Neural cell (in vitro differentiated cells): ENCODE measurements around the gene PIK3C2G. TPM values are rescaled to one million over a fixed set of nuclear protein-coding genes. Genes with fewer than 3 reads are reported as not detected.
A peak's percentile ranks its signal among the peaks of the same experiment; 100 is the strongest.

Source experiments
- H2AFZ ChIP-seq: fragments of 200-600, 300-800 bp; sonication (generic), shearing (Covaris generic); 2 replicates; pipeline ENCODE4 v1.6.0; 2014; ENCODE audit warnings: low read depth, mild to moderate bottlenecking, antibody characterized with exemption, low read length, moderate library complexity
- H3F3A ChIP-seq: fragments of 200-600 bp; shearing (Covaris generic); 2 replicates; pipeline ENCODE4 v1.6.1; 2016; ENCODE audit warnings: mild to moderate bottlenecking, moderate library complexity, mixed read lengths, antibody characterized with exemption, low read length; ENCODE audit not compliant: insufficient read depth, poor library complexity, severe bottlenecking
- H3K27ac ChIP-seq: fragments of 200-600, 300-800 bp; sonication (generic), shearing (Covaris generic); 2 replicates; pipeline ENCODE4 v1.5.1; 2014; ENCODE audit warnings: mild to moderate bottlenecking, low read length, moderate library complexity
- H3K27me3 ChIP-seq: fragments of 300-800, 200-600 bp; sonication (generic), shearing (Covaris generic); 2 replicates; pipeline ENCODE4 v1.6.0; 2014; ENCODE audit warnings: mild to moderate bottlenecking, low read depth, low read length, moderate library complexity; ENCODE audit not compliant: insufficient read depth
- H3K36me3 ChIP-seq: fragments of 300-800, 200-600 bp; sonication (generic), shearing (Covaris generic); 2 replicates; pipeline ENCODE4 v1.5.1; 2014; ENCODE audit warnings: mild to moderate bottlenecking, antibody characterized with exemption, low read length, moderate library complexity; ENCODE audit not compliant: insufficient read depth
- H3K4me2 ChIP-seq: fragments of 300-800, 200-600 bp; sonication (generic), shearing (Covaris generic); 2 replicates; pipeline ENCODE4 v1.6.0; 2014; ENCODE audit warnings: mild to moderate bottlenecking, low read length
- H3K4me3 ChIP-seq: fragments of 300-800, 200-600 bp; sonication (generic), shearing (Covaris generic); 2 replicates; pipeline ENCODE4 v1.5.1; 2014; ENCODE audit warnings: mild to moderate bottlenecking, low read length, moderate library complexity
- H3K79me2 ChIP-seq: fragments of 200-600 bp; shearing (Covaris generic); replicated peaks from 2 replicates; pipeline ENCODE4 v1.6.0; 2014; ENCODE audit warnings: mild to moderate bottlenecking, low read length, moderate library complexity; ENCODE audit not compliant: insufficient read depth
- H3K9ac ChIP-seq: fragments of 300-800, 200-600 bp; sonication (generic), shearing (Covaris generic); 2 replicates; pipeline ENCODE4 v1.6.1; 2016; ENCODE audit warnings: mild to moderate bottlenecking, low read length, mixed read lengths
- H3K9me2 ChIP-seq: fragments of 200-600 bp; shearing (Covaris generic); 2 replicates; pipeline ENCODE4 v1.6.1; 2016; ENCODE audit warnings: mild to moderate bottlenecking, low read length, mixed read lengths; ENCODE audit not compliant: insufficient read depth
- H3K9me3 ChIP-seq: fragments of 200-600, 300-800 bp; sonication (generic), shearing (Covaris generic); 2 replicates; pipeline ENCODE4 v1.6.1; 2016; ENCODE audit warnings: mild to moderate bottlenecking, mixed run types, low read length, moderate library complexity, mixed read lengths
- H4K20me1 ChIP-seq: fragments of 200-600 bp; shearing (Covaris generic); 2 replicates; pipeline ENCODE4 v1.6.1; 2016; ENCODE audit warnings: mild to moderate bottlenecking, mixed run types; ENCODE audit not compliant: insufficient read depth
- CTCF ChIP-seq: fragments of 450-650 bp; IDR thresholded peaks from 2 replicates; pipeline ENCODE4 v1.5.1; 2014; ENCODE audit warnings: antibody characterized with exemption, mild to moderate bottlenecking, moderate library complexity; ENCODE audit not compliant: poor library complexity, severe bottlenecking
- EP300 ChIP-seq: fragments of 450-650 bp; conservative IDR thresholded peaks from 2 replicates; pipeline ENCODE4 v1.6.1; 2014; ENCODE audit warnings: antibody characterized with exemption, mild to moderate bottlenecking, moderate library complexity; ENCODE audit not compliant: poor library complexity, severe bottlenecking
- EZH2 ChIP-seq: fragments of 200-600, 300-800 bp; shearing (Covaris generic), sonication (generic); IDR thresholded peaks from 2 replicates; pipeline ENCODE4 v1.6.1; 2014; ENCODE audit warnings: antibody characterized with exemption, low read length, borderline replicate concordance, mild to moderate bottlenecking; ENCODE audit not compliant: insufficient read depth, poor library complexity, severe bottlenecking
- MXI1 ChIP-seq: fragments of 450-650 bp; conservative IDR thresholded peaks from 2 replicates; pipeline ENCODE4 v1.6.1; 2014; ENCODE audit warnings: antibody characterized with exemption, mild to moderate bottlenecking; ENCODE audit not compliant: poor library complexity, severe bottlenecking
- POLR2AphosphoS5 ChIP-seq: IDR thresholded peaks from 2 replicates; pipeline ENCODE4 v1.6.1; 2012
- RAD21 ChIP-seq: fragments of 450-650 bp; conservative IDR thresholded peaks from 2 replicates; pipeline ENCODE4 v1.6.1; 2014; ENCODE audit warnings: antibody characterized with exemption, mild to moderate bottlenecking, moderate library complexity
- SMC3 ChIP-seq: fragments of 450-650 bp; conservative IDR thresholded peaks from 2 replicates; pipeline ENCODE4 v1.6.1; 2014; ENCODE audit warnings: antibody characterized with exemption, mild to moderate bottlenecking, moderate library complexity; ENCODE audit not compliant: poor library complexity
- TAF1 ChIP-seq: IDR thresholded peaks from 2 replicates; pipeline ENCODE4 v1.6.1; 2012; ENCODE audit warnings: low read depth
- polyA plus RNA-seq: library from polyadenylated mRNA; depleted of rRNA; stranded (reverse); fragments of >200 nt; gene quantifications from 2 replicates; pipeline ENCODE4 v1.2.3, GENCODE V29; 2014
- TF ChIP-seq, protein P1 (sequence below): IDR thresholded peaks from 2 replicates; pipeline ENCODE4 v1.6.1; 2012; ENCODE audit warnings: borderline replicate concordance

PIK3C2G gene
- polyA plus RNA-seq, 1 donor from 2014 or later, result not detected

DNA sequence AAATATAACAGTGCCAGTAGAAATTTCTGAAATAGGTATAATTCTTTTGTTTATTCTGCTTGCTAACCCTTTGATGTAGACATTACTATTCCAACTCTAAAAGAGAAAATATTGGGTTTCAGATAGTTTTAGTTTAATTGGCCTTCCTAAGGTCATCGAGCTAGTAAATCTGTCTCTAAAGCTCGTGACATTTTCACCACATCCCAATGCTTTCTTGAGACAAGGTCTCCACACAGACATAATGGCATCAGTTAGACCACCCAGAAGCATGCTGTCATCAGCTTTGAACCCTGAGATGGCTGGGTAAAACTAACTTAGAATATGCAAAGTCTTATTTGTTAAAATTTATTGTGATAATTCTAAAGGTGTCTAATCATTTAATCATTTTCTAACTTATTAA lies 52.0 kb downstream of the PIK3C2G start:
- Histone ChIP-seq H3F3A (no peaks in the 10 kb centered on the region), H3K4me3 (no peak overlapping the region)
- TF ChIP-seq MXI1, result no peak
- TF ChIP-seq, protein P1, sequence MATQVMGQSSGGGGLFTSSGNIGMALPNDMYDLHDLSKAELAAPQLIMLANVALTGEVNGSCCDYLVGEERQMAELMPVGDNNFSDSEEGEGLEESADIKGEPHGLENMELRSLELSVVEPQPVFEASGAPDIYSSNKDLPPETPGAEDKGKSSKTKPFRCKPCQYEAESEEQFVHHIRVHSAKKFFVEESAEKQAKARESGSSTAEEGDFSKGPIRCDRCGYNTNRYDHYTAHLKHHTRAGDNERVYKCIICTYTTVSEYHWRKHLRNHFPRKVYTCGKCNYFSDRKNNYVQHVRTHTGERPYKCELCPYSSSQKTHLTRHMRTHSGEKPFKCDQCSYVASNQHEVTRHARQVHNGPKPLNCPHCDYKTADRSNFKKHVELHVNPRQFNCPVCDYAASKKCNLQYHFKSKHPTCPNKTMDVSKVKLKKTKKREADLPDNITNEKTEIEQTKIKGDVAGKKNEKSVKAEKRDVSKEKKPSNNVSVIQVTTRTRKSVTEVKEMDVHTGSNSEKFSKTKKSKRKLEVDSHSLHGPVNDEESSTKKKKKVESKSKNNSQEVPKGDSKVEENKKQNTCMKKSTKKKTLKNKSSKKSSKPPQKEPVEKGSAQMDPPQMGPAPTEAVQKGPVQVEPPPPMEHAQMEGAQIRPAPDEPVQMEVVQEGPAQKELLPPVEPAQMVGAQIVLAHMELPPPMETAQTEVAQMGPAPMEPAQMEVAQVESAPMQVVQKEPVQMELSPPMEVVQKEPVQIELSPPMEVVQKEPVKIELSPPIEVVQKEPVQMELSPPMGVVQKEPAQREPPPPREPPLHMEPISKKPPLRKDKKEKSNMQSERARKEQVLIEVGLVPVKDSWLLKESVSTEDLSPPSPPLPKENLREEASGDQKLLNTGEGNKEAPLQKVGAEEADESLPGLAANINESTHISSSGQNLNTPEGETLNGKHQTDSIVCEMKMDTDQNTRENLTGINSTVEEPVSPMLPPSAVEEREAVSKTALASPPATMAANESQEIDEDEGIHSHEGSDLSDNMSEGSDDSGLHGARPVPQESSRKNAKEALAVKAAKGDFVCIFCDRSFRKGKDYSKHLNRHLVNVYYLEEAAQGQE, result no peak
- TF ChIP-seq SMC3, result no peak
- TF ChIP-seq POLR2AphosphoS5, result no peak
- no peak for TF ChIP-seq TAF1
- TF ChIP-seq EP300, result no peak
- TF ChIP-seq CTCF, result no peak
- no peak for TF ChIP-seq RAD21

DNA sequence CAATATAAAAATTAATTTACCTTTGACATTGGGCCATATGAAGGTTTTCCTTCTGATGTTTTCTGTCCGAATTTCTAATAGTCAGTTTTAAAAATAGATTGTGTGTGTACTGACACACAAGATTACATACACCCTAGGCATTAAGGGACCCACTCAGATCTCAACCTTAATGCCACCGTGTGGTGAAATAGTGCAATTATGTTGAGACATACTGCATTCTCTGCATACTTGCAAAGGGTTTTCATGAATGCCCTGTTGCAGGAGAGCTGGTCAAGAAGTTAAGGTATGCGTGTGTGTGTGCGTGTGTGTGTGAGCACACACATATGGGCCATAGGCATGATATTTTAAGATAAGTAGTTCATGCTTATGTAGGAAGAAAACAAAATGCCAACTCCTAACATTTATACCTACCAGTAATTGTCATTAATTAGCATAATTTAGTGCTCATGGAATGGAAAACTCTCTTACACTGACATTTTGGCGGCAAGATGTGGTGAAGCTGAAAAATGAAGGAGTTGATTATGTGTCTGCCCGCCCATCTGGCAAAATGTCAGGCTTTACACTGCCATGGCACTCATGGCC lies 58.8 kb downstream of the PIK3C2G start:
- Histone ChIP-seq H3K27me3 (no peaks in the 10 kb centered on the region), H3K9me3 (no peaks in the 10 kb centered on the region), H3K79me2 (no peaks in the 10 kb centered on the region), H3F3A (no peaks in the 10 kb centered on the region), H2AFZ (no peak overlapping the region), H3K4me3 (no peak overlapping the region), H3K36me3 (no peaks in the 10 kb centered on the region), H3K9me2 (no peaks in the 10 kb centered on the region), H3K4me2 (no peak overlapping the region), H3K27ac (no peak overlapping the region), H4K20me1 (no peaks in the 10 kb centered on the region), H3K9ac (no peak overlapping the region)
- TF ChIP-seq, protein P1, result no peak
- TF ChIP-seq EZH2 (no peak), MXI1 (no peak), SMC3 (peak; percentile 34), POLR2AphosphoS5 (no peak), TAF1 (no peak), EP300 (no peak), RAD21 (peak; percentile 18), CTCF (peak; percentile 45)

More for the DNA sequence above, 52.0 kb downstream of the PIK3C2G start:
- H3K9me2 ChIP-seq, result no peaks in the 10 kb centered on the region
- H2AFZ ChIP-seq, result no peak overlapping the region
- H3K4me2 ChIP-seq, result no peak overlapping the region
- H3K9me3 ChIP-seq, result no peaks in the 10 kb centered on the region
- H3K27me3 ChIP-seq, result no peaks in the 10 kb centered on the region
- no peak overlapping the region for H3K27ac ChIP-seq
- H3K9ac ChIP-seq, result no peak overlapping the region
- no peaks in the 10 kb centered on the region for H4K20me1 ChIP-seq
- no peaks in the 10 kb centered on the region for H3K36me3 ChIP-seq
- no peaks in the 10 kb centered on the region for H3K79me2 ChIP-seq
